MM.1S (cell line): Measurements from ENCODE around the gene BIRC7.

ENCODE experiments used
- DNase-seq: peaks from one replicate; pipeline ENCODE4 v3.0.0-alpha.2; 2015
- H2AFZ ChIP-seq: fragments of 300-600 bp; sonication (generic); 2 replicates; pipeline ENCODE4 v1.6.0; 2016; ENCODE audit warnings: antibody characterized with exemption, low read length
- H3F3A ChIP-seq: fragments of 300-600 bp; sonication (generic); 2 replicates; pipeline ENCODE4 v1.6.1; 2016; ENCODE audit warnings: mild to moderate bottlenecking, antibody characterized with exemption, low read length, moderate library complexity, mixed read lengths; ENCODE audit not compliant: insufficient read depth
- H3K27ac ChIP-seq: fragments of 300-600 bp; sonication (generic); 2 replicates; pipeline ENCODE4 v1.5.1; 2016; ENCODE audit warnings: mild to moderate bottlenecking, low read length
- H3K27me3 ChIP-seq: fragments of 300-600 bp; sonication (generic); replicated peaks from 2 replicates; pipeline ENCODE4 v1.6.0; 2016; ENCODE audit warnings: low read length; ENCODE audit not compliant: insufficient read depth
- H3K36me3 ChIP-seq: fragments of 300-600 bp; sonication (generic); replicated peaks from 2 replicates; pipeline ENCODE4 v1.6.1; 2016; ENCODE audit warnings: mild to moderate bottlenecking, low read length, mixed read lengths; ENCODE audit not compliant: insufficient read depth
- H3K4me1 ChIP-seq: fragments of 300-600 bp; sonication (generic); 2 replicates; pipeline ENCODE4 v1.6.1; 2016; ENCODE audit warnings: low read length, mixed read lengths
- H3K4me2 ChIP-seq: fragments of 300-600 bp; sonication (generic); 2 replicates; pipeline ENCODE4 v1.6.0; 2016; ENCODE audit warnings: low read depth, low read length
- H3K4me3 ChIP-seq: fragments of 300-600 bp; sonication (generic); 2 replicates; pipeline ENCODE4 v1.5.1; 2016; ENCODE audit warnings: low read length, mixed read lengths
- H3K79me2 ChIP-seq: fragments of 300-600 bp; sonication (generic); 2 replicates; pipeline ENCODE4 v1.6.1; 2016; ENCODE audit warnings: mixed run types, low read length, mixed read lengths
- H3K9ac ChIP-seq: fragments of 300-600 bp; sonication (generic); 2 replicates; pipeline ENCODE4 v1.6.1; 2016; ENCODE audit warnings: low read length, mixed read lengths
- H3K9me2 ChIP-seq: fragments of 300-600 bp; sonication (generic); replicated peaks from 2 replicates; pipeline ENCODE4 v1.6.1; 2016; ENCODE audit warnings: mild to moderate bottlenecking, low read length, mixed read lengths; ENCODE audit not compliant: insufficient read depth
- H3K9me3 ChIP-seq: fragments of 300-600 bp; sonication (generic); replicated peaks from 2 replicates; pipeline ENCODE4 v1.6.1; 2016; ENCODE audit warnings: mild to moderate bottlenecking, low read length, mixed read lengths; ENCODE audit not compliant: insufficient read depth
- H4K20me1 ChIP-seq: fragments of 300-600 bp; sonication (generic); 2 replicates; pipeline ENCODE4 v1.6.1; 2016; ENCODE audit warnings: mild to moderate bottlenecking, low read length, moderate library complexity, mixed read lengths; ENCODE audit not compliant: insufficient read depth
- EZH2 ChIP-seq: fragments of 300-600 bp; sonication (generic); optimal IDR thresholded peaks from 2 replicates; pipeline ENCODE3; 2017; ENCODE audit warnings: low read depth, mild to moderate bottlenecking, antibody characterized with exemption, low read length, mixed read lengths
- EZH2phosphoT487 ChIP-seq: fragments of 300-600 bp; sonication (generic); IDR thresholded peaks from 2 replicates; pipeline ENCODE4 v1.6.1; 2018; ENCODE audit warnings: antibody characterized with exemption, low read length
- TF ChIP-seq, protein P1 (sequence below): fragments of 300-600 bp; sonication (generic); IDR thresholded peaks from 2 replicates; pipeline ENCODE4 v1.5.1; 2016; ENCODE audit warnings: antibody characterized with exemption, low read length, mixed read lengths

BIRC7 gene

DNA sequence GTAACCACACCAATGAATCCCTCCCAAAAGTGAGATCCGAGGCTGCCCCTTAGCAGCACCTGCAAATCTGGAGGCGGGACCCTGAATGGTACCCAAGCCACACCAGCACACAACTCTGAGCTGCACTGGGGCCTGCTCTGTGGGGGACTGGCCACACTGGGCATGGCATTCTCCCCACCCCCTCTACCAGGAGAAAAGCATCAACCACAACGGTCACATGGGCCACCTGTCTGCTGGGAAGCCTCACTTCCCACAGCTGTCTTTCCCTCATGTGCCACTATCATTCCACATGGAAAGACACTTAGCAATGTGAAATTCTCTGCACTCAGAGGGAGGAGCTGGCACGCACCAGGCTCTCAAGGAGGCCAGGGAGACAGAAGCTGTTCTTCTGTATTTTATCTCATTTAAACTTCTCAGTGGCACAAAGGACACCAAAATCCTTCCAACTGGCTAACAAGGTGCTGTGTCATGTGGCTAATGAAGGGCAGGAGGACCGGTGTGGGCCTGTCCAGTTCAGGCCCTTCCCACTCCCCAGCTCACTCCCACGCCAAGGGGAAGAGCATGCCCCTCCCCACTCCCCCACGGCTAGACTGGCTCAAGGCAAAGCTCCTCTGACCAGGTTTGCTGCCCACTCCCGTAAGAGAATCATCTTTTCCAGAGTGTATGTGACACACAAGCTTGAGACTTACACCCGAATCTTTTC lies 38.8 kb upstream of the BIRC7 start:
- Histone ChIP-seq H3K27me3 (no peaks in the 10 kb centered on the region), H3K36me3 (peaks cover 10% of the 10 kb centered on the region; the same call in 1 of the 2 replicates), H3F3A (no peaks in the 10 kb centered on the region), H3K4me1 (no peaks in the 10 kb centered on the region), H3K79me2 (peaks cover 55% of the 10 kb centered on the region), H3K9me2 (no peaks in the 10 kb centered on the region), H3K4me2 (no peak overlapping the region), H4K20me1 (peaks cover 38% of the 10 kb centered on the region), H3K27ac (no peak overlapping the region), H3K9me3 (no peaks in the 10 kb centered on the region), H2AFZ (no peak overlapping the region), H3K4me3 (no peak overlapping the region), H3K9ac (no peak overlapping the region)
- TF ChIP-seq EZH2 (no peak), EZH2phosphoT487 (no peak)
- TF ChIP-seq, protein P1, sequence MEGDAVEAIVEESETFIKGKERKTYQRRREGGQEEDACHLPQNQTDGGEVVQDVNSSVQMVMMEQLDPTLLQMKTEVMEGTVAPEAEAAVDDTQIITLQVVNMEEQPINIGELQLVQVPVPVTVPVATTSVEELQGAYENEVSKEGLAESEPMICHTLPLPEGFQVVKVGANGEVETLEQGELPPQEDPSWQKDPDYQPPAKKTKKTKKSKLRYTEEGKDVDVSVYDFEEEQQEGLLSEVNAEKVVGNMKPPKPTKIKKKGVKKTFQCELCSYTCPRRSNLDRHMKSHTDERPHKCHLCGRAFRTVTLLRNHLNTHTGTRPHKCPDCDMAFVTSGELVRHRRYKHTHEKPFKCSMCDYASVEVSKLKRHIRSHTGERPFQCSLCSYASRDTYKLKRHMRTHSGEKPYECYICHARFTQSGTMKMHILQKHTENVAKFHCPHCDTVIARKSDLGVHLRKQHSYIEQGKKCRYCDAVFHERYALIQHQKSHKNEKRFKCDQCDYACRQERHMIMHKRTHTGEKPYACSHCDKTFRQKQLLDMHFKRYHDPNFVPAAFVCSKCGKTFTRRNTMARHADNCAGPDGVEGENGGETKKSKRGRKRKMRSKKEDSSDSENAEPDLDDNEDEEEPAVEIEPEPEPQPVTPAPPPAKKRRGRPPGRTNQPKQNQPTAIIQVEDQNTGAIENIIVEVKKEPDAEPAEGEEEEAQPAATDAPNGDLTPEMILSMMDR, result no peak
- no peak for DNase-seq

GRCh38 chr20:63198606-63199005 lies 37.1 kb upstream of the BIRC7 start:
- Histone ChIP-seq H3K9ac (no peak overlapping the region), H3K9me3 (no peaks in the 10 kb centered on the region), H3K36me3 (peaks cover 10% of the 10 kb centered on the region), H3K27ac (no peak overlapping the region), H3F3A (no peaks in the 10 kb centered on the region), H3K4me3 (no peak overlapping the region), H3K4me2 (no peak overlapping the region), H4K20me1 (peaks cover 39% of the 10 kb centered on the region), H3K9me2 (no peaks in the 10 kb centered on the region), H3K27me3 (no peaks in the 10 kb centered on the region), H3K4me1 (no peaks in the 10 kb centered on the region), H3K79me2 (peaks cover 72% of the 10 kb centered on the region), H2AFZ (no peak overlapping the region)
- TF ChIP-seq EZH2 (no peak), EZH2phosphoT487 (no peak)
- TF ChIP-seq, protein P1, result no peak
- DNase-seq, result no peak

GRCh38 chr20:63202021-63202420 lies 33.7 kb upstream of the BIRC7 start:
- Histone ChIP-seq H3K9me3 (no peaks in the 10 kb centered on the region), H3K9me2 (no peaks in the 10 kb centered on the region), H3K4me2 (no peak overlapping the region), H3K9ac (no peak overlapping the region), H3K36me3 (peaks cover 10% of the 10 kb centered on the region), H3K27me3 (no peaks in the 10 kb centered on the region), H3K79me2 (peaks cover 97% of the 10 kb centered on the region), H3K4me1 (no peaks in the 10 kb centered on the region), H2AFZ (no peak overlapping the region), H3F3A (no peaks in the 10 kb centered on the region), H3K27ac (no peak overlapping the region), H3K4me3 (no peak overlapping the region), H4K20me1 (peaks cover 34% of the 10 kb centered on the region)
- no peak for DNase-seq
- TF ChIP-seq EZH2phosphoT487 (no peak), EZH2 (no peak)
- TF ChIP-seq, protein P1, result no peak
